OCI-M1 (cell line): Measurements from ENCODE around the gene FAM107B.
"Not testable (repeated sequence)": the region's sequence is repeated elsewhere in the genome, so short reads cannot be mapped to it uniquely, and the experiment has no call there.

ENCODE experiments used
- DNase-seq: peaks from one replicate; lab custom pipeline; 2025; lab: John Stamatoyannopoulos, UW

Gene FAM107B

GRCh38 chr10:14601326-14601725, 173.4 kb downstream of the FAM107B start:
- DNase-seq: no peak

DNA sequence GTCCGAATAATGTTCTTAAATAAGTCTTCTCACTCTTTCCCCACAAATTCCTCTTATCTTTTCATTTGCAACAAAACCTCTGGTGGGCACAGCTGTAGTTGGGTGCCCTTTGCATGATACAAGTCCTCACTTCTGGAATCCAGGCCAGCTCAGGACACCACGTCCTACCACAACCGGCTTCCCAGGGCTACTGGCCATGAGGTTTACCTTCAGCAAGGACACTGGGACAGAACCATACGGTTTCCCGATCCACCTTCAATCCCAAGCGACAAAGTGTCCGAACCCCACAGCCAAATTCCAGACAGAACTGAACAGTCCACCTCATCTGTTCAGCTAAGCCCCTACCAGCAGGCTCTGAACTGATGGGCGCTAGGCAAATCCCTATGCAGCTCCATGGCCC, 174.6 kb downstream of the FAM107B start:
- no peak for DNase-seq

DNA sequence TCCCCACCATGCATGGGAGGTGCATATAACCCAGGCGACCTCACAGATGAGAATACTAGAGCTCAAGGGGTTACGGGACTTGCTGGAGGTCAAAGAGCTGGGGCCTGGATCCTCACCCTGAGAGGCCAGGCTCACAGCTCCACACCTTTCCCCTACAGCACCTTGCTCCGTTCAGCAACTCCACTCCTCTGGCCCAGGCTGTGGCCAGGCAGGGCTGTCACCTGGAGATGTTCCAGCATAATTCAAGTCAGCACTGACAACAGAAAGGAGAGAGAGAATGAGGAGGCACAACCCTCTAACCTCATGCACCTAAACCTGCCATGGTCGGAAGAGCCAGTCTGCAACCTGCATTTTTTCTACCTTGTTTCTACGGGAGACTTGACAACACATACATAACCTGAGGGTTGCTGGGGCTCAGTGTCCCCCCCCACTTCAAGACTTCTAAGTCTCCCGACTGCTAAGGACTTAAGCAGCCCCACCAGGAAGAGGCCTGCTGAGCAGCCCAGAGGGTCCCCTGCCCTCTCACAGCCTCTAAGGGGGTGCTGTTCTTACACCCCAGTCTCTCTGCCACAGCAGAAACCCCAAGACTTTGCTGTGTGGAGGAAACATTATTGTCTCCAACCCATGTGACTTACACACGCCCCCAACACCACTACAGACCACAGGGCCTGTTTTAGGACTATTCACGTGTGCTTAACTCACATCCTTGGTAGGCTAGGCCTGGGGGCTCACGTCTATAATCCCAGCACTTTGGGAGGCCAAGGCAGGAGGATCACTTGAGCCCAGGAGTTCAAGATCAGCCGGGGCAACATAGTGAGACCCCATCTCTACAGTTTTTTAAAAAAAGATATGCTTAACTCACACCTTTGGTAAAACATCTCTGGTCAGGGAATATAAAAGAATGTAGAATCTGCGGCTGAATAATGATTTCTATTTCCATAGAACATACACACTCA, 175.6 kb downstream of the FAM107B start:
- no peak for DNase-seq

DNA sequence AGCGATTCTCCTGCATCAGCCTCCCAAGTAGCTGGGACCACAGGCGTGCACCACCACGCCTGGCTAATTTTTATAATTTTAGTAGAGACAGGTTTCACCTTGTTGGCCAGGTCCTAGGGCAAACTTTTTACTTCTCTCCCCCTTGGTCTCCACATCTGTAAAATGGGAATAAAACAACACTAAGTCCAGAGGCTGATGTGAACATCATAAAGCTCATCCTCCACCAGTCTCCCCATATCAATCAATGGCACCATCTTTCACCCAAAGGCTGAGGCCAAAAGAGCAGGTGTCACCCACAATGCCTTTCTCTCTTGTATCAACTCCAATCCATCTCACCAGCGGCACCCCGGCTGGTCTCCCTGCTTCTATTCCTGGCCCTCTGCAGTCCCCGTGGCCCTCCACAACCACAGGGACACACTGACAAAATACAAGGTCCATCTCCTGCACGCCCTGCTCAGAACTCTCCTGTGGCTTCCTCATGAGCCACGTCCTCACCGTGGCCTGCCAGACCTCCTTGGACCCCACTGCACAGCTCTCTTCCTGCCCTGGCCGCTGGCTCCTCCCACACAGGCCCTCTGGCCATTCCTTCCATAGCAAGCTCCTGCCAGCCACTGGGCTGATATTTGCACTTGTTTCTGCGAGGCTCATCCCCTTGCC, 179.0 kb downstream of the FAM107B start:
- no peak for DNase-seq

DNA sequence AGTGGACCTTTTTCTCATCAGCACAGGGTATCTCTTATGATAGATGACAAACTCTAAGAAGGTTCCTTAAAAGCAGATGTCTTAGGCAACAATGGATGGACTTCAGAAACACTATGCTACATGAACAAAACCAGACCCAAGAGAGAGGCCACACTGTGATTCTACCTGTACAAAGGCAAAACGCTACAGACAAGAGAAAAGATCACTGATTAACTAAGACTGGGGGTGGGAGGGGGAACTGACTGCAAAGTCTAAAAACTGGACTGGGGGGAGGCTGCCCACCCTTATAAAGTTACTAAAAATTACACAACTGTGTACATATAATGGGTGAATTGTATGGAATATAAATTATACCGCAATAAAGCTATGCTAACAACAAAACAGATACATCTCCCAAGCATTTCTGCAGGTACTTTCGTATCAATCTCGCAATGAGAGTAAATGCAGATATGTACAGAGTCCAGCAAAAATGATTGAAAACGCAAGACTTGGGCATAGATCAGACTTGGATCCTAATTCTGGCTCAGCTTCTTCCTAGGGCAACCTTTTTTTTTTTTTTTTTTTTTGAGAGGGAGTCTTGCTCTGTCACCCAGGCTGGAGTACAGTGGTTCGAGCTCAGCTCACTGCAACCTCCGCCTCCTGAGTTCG, 179.7 kb downstream of the FAM107B start:
- no peak for DNase-seq

DNA sequence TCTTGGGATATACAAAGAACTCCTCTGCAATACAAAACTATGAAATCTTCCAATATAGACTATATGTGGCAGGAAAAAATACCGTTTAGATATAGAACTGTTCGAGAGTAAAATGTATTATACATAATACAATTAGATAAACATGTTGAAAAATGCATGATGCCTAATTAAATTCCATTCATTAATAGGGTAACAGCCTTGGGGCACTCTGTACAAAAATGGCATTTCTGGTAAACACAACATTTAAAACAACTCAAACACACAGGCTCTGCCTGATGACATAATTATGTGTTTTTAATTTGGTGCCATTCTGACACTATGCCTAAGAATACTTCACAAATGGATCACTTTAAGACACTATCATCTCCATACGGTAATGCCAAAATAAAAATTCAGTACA, 180.9 kb downstream of the FAM107B start:
- DNase-seq: no peak

GRCh38 chr10:14592566-14592965, 182.1 kb downstream of the FAM107B start:
- no peak for DNase-seq

DNA sequence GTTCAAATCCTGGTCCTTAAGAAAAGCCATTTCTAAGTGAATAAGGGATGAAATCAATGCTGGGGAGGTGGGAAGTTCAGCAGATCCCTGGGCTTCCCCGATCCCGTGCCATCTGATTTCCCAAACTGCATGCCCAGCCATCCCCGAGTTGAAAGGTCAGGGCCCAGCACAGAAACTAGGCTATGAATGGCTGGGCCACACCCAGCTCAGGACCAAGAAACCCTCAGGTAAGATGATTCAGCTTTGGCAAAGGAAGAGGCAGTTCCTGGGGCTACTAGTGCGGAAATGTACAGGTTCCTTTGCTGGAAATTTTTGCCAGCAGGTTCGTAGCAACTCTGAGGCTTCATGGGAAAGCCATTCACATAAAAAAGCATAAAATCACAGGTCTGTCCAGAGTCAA, 182.7 kb downstream of the FAM107B start:
- DNase-seq: no peak

- DNase-seq: not testable (repeated sequence)
These were observed 185.8 kb downstream of the FAM107B start for GRCh38 chr10:14588938-14589294.

- DNase-seq: no peak
These were observed 186.4 kb downstream of the FAM107B start for GRCh38 chr10:14588084-14588937.

DNA sequence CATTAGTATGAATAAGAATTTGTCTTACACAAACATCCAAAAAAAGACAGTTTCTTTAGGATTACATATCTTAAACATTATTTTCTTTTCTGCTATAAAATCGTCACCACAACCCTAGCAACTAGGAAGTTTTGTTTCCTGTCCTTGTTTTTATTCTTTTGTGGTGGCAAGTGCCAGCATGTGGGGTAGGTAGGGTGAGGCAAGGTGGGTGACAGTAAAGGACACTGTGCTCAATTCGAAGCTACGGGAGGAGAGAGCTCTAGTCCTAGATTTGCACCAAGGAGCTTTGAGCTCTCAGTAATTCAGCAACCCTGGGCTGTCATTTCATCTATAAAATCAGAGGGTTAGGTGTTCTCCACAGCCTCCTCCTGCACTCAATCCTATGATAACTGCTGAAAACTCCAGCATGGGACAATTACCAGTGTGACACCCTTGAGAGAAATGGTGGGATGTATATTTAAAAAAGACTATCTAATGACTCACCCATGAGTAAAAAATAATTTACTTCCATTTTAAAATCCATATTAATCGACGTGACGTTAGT, 187.1 kb downstream of the FAM107B start:
- DNase-seq: no peak

- DNase-seq: no peak
These were observed 187.8 kb downstream of the FAM107B start for GRCh38 chr10:14586901-14587300.

DNA sequence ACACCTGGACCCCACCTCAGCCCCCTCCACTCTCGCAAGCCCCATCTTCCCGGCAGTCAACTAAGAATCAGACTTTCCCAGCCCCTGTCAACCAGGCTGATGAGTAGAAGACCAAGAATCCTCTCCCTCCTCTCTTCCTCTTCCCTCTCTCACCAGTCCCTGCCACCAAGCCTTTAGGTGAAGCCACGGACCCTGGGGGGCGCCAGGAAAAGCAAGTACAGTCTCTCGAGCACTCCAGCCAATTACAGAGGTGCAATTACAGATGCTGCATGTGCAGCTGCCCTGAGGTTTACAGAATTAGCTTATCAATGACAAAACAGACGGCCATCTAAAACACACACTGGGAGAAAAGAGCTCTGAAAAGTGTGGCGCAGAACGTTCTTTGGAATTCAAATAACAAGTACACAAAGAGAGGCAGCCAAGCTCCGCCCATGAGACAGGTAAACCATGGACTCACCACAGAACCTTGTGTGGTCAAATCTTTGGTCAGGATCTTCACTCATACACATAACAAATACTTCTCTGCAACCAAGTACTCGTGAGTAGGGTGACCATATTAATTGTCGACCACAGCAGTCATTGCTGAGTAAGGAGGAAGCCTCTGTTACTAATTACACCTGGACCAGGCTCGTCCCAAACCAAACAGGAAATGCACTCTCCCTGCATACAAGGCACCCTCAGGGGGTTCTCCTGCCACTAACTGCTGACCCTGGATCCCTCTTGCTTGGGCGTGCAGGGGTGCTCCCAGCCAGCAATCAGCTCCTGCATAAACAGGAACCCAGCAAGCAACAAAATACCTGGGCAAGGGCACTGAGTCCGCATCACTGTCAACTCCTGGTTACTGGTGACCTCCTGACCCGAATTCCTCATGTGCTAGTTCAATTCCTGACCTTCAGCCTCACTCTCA, 189.2 kb downstream of the FAM107B start:
- no peak for DNase-seq

- no peak for DNase-seq
These were observed 190.0 kb downstream of the FAM107B start for GRCh38 chr10:14584661-14585060.

- no peak for DNase-seq
These were observed 190.7 kb downstream of the FAM107B start for GRCh38 chr10:14583967-14584366.

DNA sequence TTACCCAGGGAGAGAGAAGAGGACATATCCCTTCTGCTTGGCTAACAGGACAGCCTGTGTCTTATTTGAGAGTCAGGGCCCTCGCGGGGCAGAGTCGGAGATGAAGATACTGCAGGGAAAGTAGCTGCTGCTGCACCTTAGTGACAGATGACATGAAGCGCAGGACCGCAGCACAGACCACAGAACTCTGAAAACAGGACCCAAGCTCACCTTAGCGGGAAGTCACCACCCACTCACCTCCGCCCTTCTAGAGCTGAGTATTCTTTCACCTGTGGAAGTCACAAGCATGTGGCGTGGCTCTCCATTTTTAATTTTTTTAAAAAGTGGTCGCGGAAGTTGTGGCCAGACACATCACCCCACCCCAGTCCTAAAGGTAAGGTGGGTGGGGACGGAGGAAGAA, 191.4 kb downstream of the FAM107B start:
- DNase-seq: no peak

DNA sequence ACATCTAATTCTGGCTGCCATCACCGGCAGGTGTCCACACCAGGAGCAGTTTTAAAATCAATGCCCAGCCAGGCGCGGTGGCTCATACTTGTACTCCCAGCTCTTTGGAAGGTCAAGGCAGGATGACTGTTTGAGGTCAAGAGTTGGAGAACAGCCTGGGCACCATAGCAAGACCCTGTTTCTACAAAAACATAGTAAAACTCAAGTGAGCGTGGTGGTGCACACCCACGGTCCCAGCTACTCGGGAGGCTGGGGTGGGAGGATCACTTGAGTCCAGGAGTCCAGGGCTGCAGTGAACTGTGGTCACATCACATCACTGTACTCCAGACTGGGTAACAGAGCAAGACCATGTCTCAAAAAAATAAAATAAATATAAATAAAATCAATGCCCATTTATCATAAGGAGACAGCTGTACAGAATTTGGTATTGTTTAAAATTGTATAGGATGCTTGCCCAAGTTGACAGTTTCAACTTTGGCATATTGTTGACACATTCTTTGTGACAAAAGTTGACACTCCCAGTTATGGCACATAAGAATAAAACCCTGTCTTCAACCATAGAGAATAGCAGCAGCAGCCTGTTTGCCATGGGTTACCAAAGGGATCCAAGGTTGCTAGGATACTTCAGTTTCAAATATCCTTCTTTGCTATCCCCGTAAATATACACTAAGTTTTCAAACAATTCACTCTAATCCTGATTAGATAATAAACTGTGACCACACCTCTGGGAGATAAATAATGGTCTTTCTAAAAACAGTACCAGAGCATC, 193.0 kb downstream of the FAM107B start:
- DNase-seq: no peak

GRCh38 chr10:14580671-14581332, 193.9 kb downstream of the FAM107B start:
- DNase-seq: no peak

GRCh38 chr10:14579405-14579804, 195.3 kb downstream of the FAM107B start:
- no peak for DNase-seq
